Measurements from ENCODE around the gene RPE65.
"Not testable (repeated sequence)": the region's sequence is repeated elsewhere in the genome, so short reads cannot be mapped to it uniquely, and the experiment has no call there.

RPE65 gene

DNA sequence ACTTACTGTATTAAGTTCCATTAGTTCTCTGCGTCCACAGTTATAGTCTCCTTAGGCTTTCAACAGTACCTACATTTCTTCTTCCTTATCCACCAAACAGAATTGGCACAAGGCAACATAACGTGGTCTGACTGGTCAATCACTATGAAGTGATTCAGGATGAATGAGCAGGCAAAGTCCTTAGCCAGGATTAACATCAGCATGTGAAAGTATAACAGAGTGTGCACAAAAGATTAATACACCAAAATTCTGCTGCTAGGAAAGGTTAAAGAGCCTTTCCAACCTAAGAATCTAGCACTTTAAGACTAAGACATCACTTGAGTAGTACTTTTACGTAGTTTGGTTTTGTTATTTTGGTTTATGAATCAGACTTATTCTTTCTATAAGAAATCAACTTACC is 31.3 kb upstream of the RPE65 start:
- no peak for DNase-seq (ENCODE audit: low read depth, low spot score)
- H3K4me1 ChIP-seq (ENCODE audit: control insufficient read depth, insufficient read depth, low read length), result no peaks in the 10 kb centered on the region
- H3K4me3 ChIP-seq (ENCODE audit: low read length), result no peak overlapping the region
- H3K27ac ChIP-seq (ENCODE audit: low read length), result no peak overlapping the region
- no peaks in the 10 kb centered on the region for H3K9me3 ChIP-seq (ENCODE audit: control insufficient read depth, insufficient read depth, low read length)
- no peaks in the 10 kb centered on the region for H3K27me3 ChIP-seq (ENCODE audit: control insufficient read depth, insufficient read depth, low read length)
- WGBS (ENCODE audit: insufficient coverage, insufficient read length), result no CpG with 5 or more reads among the region's 3 CpGs
- H3K36me3 ChIP-seq (ENCODE audit: control insufficient read depth, insufficient read depth, low read length), result peaks cover 7% of the 10 kb centered on the region; the same call in 1 of the 2 replicates

DNA sequence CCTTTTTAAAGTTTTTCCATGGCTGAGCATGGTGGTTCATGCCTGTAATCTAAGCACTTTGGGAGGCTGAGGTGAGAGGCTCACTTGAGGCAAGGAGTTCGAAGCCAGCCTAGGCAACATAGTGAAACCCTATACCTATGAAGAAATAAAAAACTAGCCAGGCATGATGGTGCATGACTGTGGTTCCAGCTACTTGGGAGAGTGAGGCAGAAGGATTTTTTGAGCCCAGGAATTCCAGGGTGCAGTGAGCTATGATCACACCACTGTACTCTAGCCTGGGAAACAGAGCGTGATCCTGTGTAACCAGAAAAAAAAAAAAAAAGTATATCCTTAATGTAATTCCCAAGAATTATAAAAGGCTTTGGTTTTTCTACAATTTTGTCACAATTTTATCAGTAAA is 29.7 kb upstream of the RPE65 start:
- Histone ChIP-seq H3K9me3 (ENCODE audit: control insufficient read depth, insufficient read depth, low read length) (no peaks in the 10 kb centered on the region), H3K4me1 (ENCODE audit: control insufficient read depth, insufficient read depth, low read length) (no peaks in the 10 kb centered on the region), H3K36me3 (ENCODE audit: control insufficient read depth, insufficient read depth, low read length) (peaks cover 6% of the 10 kb centered on the region; the same call in 1 of the 2 replicates), H3K27me3 (ENCODE audit: control insufficient read depth, insufficient read depth, low read length) (no peaks in the 10 kb centered on the region), H3K4me3 (ENCODE audit: low read length) (no peak overlapping the region), H3K27ac (ENCODE audit: low read length) (no peak overlapping the region)
- no peak for DNase-seq (ENCODE audit: low read depth, low spot score)
- WGBS (ENCODE audit: insufficient coverage, insufficient read length), result no CpG with 5 or more reads among the region's 2 CpGs

DNA sequence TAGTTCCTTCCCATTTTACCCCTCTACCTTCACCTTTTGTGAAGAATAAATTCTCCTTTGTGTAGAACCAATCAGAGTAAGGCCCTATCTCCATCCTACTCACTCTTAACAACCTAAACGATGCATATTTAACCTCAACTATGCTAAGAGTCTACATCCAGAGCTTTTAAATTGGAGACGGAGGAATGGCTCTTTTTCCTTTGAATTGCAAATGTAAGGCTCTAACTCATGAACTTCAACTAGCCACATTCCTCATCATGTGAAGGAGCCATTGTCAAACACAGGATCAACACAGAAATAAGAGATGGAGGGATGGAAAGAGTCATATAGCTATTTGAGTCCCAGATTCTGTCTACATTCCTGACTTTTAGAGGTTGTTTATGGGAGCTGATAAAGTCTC is 28.9 kb upstream of the RPE65 start:
- DNase-seq (ENCODE audit: low read depth, low spot score), result no peak
- Histone ChIP-seq H3K27me3 (ENCODE audit: control insufficient read depth, insufficient read depth, low read length) (no peaks in the 10 kb centered on the region), H3K9me3 (ENCODE audit: control insufficient read depth, insufficient read depth, low read length) (no peaks in the 10 kb centered on the region), H3K36me3 (ENCODE audit: control insufficient read depth, insufficient read depth, low read length) (peaks cover 6% of the 10 kb centered on the region; the same call in 1 of the 2 replicates), H3K4me3 (ENCODE audit: low read length) (no peak overlapping the region), H3K27ac (ENCODE audit: low read length) (no peak overlapping the region), H3K4me1 (ENCODE audit: control insufficient read depth, insufficient read depth, low read length) (no peaks in the 10 kb centered on the region)
- WGBS (ENCODE audit: insufficient coverage, insufficient read length), result no CpG with 5 or more reads among the region's 2 CpGs

DNA sequence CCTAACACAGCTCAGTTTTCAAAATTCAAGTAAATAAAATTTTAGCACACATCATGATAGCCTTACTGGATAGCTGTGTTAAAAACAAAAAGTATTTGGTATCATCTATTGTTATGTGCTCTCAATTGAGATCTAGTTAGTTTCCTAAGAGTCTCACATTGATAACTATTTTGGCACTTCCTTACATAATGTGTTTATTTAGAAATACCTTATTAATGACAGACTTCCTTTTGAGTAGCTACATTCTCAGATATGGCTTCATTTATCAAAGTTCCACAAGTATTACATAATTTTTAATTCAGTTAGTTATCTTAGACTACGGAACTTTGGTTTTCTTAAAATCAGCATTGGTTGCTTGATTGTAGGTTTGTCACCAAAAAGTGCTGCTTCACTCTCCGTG is 26.9 kb upstream of the RPE65 start:
- not testable (repeated sequence) for H3K27me3 ChIP-seq (ENCODE audit: control insufficient read depth, insufficient read depth, low read length); DNase-seq (ENCODE audit: low read depth, low spot score); H3K4me1 ChIP-seq (ENCODE audit: control insufficient read depth, insufficient read depth, low read length); H3K9me3 ChIP-seq (ENCODE audit: control insufficient read depth, insufficient read depth, low read length); H3K36me3 ChIP-seq (ENCODE audit: control insufficient read depth, insufficient read depth, low read length); H3K4me3 ChIP-seq (ENCODE audit: low read length); H3K27ac ChIP-seq (ENCODE audit: low read length)
- no CpG with 5 or more reads among the region's 2 CpGs for WGBS (ENCODE audit: insufficient coverage, insufficient read length)

DNA sequence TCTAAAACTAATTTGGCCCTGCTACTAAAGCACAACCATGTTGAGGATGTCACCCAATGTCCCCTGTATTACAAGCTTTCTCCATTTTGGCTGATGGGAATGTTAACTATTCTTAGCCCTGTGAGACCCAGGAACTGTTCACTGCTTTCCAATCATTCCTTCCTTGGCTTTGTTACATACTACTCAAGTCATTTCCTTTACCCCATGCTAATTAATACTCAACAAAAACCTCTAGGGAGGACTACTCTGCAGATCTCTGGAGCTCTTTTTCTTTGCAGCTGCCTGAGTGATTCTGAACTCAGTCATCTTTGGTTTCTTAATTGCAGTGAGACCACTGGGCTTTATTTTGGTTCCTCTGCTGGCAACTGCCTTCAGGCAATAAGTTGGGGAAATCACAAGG is 23.3 kb upstream of the RPE65 start:
- no peaks in the 10 kb centered on the region for H3K4me1 ChIP-seq (ENCODE audit: control insufficient read depth, insufficient read depth, low read length)
- H3K27me3 ChIP-seq (ENCODE audit: control insufficient read depth, insufficient read depth, low read length), result no peaks in the 10 kb centered on the region
- no peaks in the 10 kb centered on the region for H3K36me3 ChIP-seq (ENCODE audit: control insufficient read depth, insufficient read depth, low read length)
- no peak for DNase-seq (ENCODE audit: low read depth, low spot score)
- no peak overlapping the region for H3K4me3 ChIP-seq (ENCODE audit: low read length)
- H3K9me3 ChIP-seq (ENCODE audit: control insufficient read depth, insufficient read depth, low read length), result no peaks in the 10 kb centered on the region
- H3K27ac ChIP-seq (ENCODE audit: low read length), result no peak overlapping the region

DNA sequence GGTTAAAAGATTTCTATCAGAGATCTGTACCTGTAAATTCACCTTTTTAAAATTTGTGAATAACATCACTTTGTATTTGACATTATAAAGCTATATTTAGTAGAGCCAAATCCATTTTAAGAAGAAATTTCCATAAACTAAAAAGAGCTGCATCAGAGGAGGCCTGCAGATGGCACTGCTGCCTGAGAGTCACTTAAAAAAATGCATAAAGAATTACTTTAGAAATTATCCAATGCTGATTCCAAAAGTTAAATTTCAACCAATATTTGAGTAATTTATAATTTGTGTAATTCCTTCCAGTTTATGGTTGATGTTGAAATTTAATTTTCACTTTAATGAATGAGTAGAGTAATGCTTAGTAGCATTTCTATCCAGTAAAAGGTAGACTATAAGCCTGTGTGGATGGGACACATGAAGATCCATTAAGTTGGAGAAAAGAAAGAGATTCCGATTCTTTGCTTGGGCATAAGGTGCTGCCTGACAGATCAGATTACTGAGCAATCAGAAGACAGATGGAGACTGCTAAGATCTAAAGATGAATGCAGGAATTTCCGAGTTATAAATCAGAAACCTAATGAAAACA is 20.7 kb upstream of the RPE65 start:
- H3K27ac ChIP-seq (ENCODE audit: low read length), result no peak overlapping the region
- WGBS (ENCODE audit: insufficient coverage, insufficient read length), result no CpG with 5 or more reads among the region's 2 CpGs
- no peak overlapping the region for H3K4me3 ChIP-seq (ENCODE audit: low read length)
- no peaks in the 10 kb centered on the region for H3K9me3 ChIP-seq (ENCODE audit: control insufficient read depth, insufficient read depth, low read length)
- no peaks in the 10 kb centered on the region for H3K4me1 ChIP-seq (ENCODE audit: control insufficient read depth, insufficient read depth, low read length)
- H3K27me3 ChIP-seq (ENCODE audit: control insufficient read depth, insufficient read depth, low read length), result no peaks in the 10 kb centered on the region
- no peaks in the 10 kb centered on the region for H3K36me3 ChIP-seq (ENCODE audit: control insufficient read depth, insufficient read depth, low read length)
- DNase-seq (ENCODE audit: low read depth, low spot score), result no peak

DNA sequence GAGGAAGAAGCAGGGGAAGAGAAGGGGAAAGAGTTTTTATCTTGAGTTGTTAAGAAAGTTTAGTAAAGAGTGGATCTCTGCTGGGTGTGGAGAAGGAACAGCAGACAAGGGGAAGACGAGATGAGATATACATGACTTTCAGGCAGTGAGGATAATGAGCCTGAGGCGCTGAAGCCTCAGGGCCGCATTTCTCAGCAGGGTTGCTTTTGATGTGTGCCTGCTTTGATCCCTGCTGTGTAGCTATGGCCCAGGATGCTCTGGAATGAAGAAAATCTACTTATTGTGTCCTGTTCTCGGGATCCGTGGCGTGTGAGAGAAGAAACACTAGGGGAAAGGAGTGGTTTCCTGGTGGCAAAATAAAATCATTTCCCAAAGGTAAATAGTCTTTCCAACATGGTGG is 15.1 kb upstream of the RPE65 start:
- no peaks in the 10 kb centered on the region for H3K36me3 ChIP-seq (ENCODE audit: control insufficient read depth, insufficient read depth, low read length)
- WGBS (ENCODE audit: insufficient coverage, insufficient read length), result no CpG with 5 or more reads among the region's 6 CpGs
- no peak for DNase-seq (ENCODE audit: low read depth, low spot score)
- no peak overlapping the region for H3K4me3 ChIP-seq (ENCODE audit: low read length)
- no peak overlapping the region for H3K27ac ChIP-seq (ENCODE audit: low read length)
- peaks cover 3% of the 10 kb centered on the region; the same call in 1 of the 2 replicates for H3K4me1 ChIP-seq (ENCODE audit: control insufficient read depth, insufficient read depth, low read length)
- no peaks in the 10 kb centered on the region for H3K27me3 ChIP-seq (ENCODE audit: control insufficient read depth, insufficient read depth, low read length)
- H3K9me3 ChIP-seq (ENCODE audit: control insufficient read depth, insufficient read depth, low read length), result no peaks in the 10 kb centered on the region

DNA sequence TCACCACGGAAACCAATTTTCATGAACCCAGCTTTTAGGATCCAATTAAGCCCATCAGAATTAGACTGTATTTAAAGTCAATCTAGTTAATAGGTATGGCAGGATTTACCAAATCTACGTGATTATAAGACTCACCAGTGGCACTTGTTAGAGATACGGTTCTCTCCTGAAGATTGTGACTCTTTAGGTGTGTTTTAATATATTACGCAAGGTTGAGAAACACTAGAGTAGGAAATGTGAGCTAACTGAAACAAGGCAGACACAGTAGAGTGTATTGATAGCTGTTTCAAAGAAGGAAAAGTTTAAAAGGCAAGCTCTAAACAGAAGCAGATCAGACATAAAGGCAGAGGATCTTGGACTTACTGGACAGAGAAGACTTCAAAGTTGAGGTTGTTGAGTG is 11.2 kb upstream of the RPE65 start:
- WGBS (ENCODE audit: insufficient coverage, insufficient read length), result no CpG with 5 or more reads among the region's 4 CpGs
- Histone ChIP-seq H3K9me3 (ENCODE audit: control insufficient read depth, insufficient read depth, low read length) (no peaks in the 10 kb centered on the region), H3K4me1 (ENCODE audit: control insufficient read depth, insufficient read depth, low read length) (peaks cover 3% of the 10 kb centered on the region; the same call in 1 of the 2 replicates), H3K27ac (ENCODE audit: low read length) (no peak overlapping the region), H3K36me3 (ENCODE audit: control insufficient read depth, insufficient read depth, low read length) (no peaks in the 10 kb centered on the region), H3K4me3 (ENCODE audit: low read length) (no peak overlapping the region), H3K27me3 (ENCODE audit: control insufficient read depth, insufficient read depth, low read length) (no peaks in the 10 kb centered on the region)
- no peak for DNase-seq (ENCODE audit: low read depth, low spot score)

DNA sequence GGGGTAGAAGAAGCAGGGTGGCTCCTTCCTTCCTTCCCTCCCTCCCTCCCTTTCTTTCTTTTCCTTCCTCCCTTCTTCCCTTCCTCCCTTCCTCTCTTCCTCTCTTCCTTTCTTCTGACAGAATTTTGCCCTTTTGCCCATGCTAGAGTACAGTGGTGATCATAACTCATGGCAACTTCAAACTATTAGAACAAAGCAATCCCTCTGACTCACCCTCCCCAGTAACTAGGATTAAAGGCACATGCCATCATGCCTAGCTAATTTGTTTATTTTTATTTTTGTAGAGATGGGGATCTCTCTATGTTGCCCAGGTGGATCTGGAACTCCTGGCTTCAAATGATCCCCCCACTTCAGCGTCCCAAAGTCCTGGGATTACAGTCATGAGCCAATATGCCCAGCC is 10.0 kb upstream of the RPE65 start:
- no peaks in the 10 kb centered on the region for H3K27me3 ChIP-seq (ENCODE audit: control insufficient read depth, insufficient read depth, low read length)
- H3K9me3 ChIP-seq (ENCODE audit: control insufficient read depth, insufficient read depth, low read length), result no peaks in the 10 kb centered on the region
- H3K27ac ChIP-seq (ENCODE audit: low read length), result no peak overlapping the region
- DNase-seq (ENCODE audit: low read depth, low spot score), result no peak
- no peaks in the 10 kb centered on the region for H3K36me3 ChIP-seq (ENCODE audit: control insufficient read depth, insufficient read depth, low read length)
- H3K4me1 ChIP-seq (ENCODE audit: control insufficient read depth, insufficient read depth, low read length), result no peaks in the 10 kb centered on the region
- no CpG with 5 or more reads among the region's 1 CpG for WGBS (ENCODE audit: insufficient coverage, insufficient read length)
- no peak overlapping the region for H3K4me3 ChIP-seq (ENCODE audit: low read length)

DNA sequence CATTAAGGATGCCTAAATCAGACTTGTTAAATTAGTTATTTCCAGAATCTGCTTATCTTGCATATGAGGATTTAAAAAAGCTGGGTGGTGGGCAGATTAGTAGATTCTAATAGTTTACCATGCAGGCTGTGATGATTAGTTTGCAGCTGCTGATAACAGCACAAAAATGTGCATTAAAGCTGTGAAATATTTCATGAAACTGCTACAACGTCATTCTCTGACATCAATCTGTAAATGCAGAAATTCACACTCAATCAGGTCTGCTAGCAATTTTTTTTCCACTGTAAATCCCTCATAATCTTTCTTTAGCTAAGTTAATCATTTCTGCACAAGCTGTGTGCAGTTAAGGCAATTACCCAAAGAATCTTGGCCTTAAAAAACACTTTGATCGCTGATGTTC is 9.3 kb upstream of the RPE65 start:
- Histone ChIP-seq H3K27ac (ENCODE audit: low read length) (no peak overlapping the region), H3K9me3 (ENCODE audit: control insufficient read depth, insufficient read depth, low read length) (no peaks in the 10 kb centered on the region), H3K4me1 (ENCODE audit: control insufficient read depth, insufficient read depth, low read length) (no peaks in the 10 kb centered on the region), H3K4me3 (ENCODE audit: low read length) (no peak overlapping the region), H3K27me3 (ENCODE audit: control insufficient read depth, insufficient read depth, low read length) (no peaks in the 10 kb centered on the region), H3K36me3 (ENCODE audit: control insufficient read depth, insufficient read depth, low read length) (no peaks in the 10 kb centered on the region)
- WGBS (ENCODE audit: insufficient coverage, insufficient read length), result no CpG with 5 or more reads among the region's 2 CpGs
- DNase-seq (ENCODE audit: low read depth, low spot score), result no peak

DNA sequence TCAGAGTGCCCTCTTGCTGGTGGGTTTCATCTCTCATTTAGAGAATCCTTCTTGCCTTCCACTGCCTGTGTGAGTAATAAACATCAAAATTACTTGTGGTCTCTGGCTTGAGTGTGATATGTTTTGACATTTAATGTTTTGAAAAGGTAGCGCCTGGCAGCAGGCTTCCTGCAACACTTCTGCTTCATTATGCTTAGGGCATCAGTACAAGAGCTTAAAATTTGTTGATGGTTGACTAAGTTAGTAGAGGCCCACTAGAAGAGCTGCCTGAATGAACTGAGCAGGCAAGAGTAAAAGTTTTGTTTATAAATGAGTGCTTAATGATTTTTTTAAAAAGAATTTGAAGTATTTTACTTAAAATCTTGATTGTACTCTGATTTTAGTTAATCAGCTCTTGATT is 6.4 kb upstream of the RPE65 start:
- H3K4me1 ChIP-seq (ENCODE audit: control insufficient read depth, insufficient read depth, low read length), result no peaks in the 10 kb centered on the region
- no CpG with 5 or more reads among the region's 1 CpG for WGBS (ENCODE audit: insufficient coverage, insufficient read length)
- H3K36me3 ChIP-seq (ENCODE audit: control insufficient read depth, insufficient read depth, low read length), result no peaks in the 10 kb centered on the region

More for the DNA sequence above, 6.4 kb upstream of the RPE65 start:
- H3K27me3 ChIP-seq (ENCODE audit: control insufficient read depth, insufficient read depth, low read length), result no peaks in the 10 kb centered on the region
- H3K4me3 ChIP-seq (ENCODE audit: low read length), result no peak overlapping the region
- H3K9me3 ChIP-seq (ENCODE audit: control insufficient read depth, insufficient read depth, low read length), result no peaks in the 10 kb centered on the region
- no peak for DNase-seq (ENCODE audit: low read depth, low spot score)
- H3K27ac ChIP-seq (ENCODE audit: low read length), result no peak overlapping the region
